HAP-1 (cell line): ENCODE measurements around the gene NKD2.
"Not testable (repeated sequence)": the region's sequence is repeated elsewhere in the genome, so short reads cannot be mapped to it uniquely, and the experiment has no call there.

Source experiments
- DNase-seq, 2 experiments: peaks; one replicate each; pipeline ENCODE4 v3.0.0-alpha.2; 2016 to 2020; ENCODE audit warnings: low spot score in 2 of 2
- H3K27me3 ChIP-seq: fragments of 250-450 bp; sonication (Bioruptor Pico); 2 replicates; pipeline ENCODE4 v1.5.1; 2020; ENCODE audit warnings: low read depth, mild to moderate bottlenecking, moderate library complexity
- H3K36me3 ChIP-seq: fragments of 250-450 bp; sonication (Bioruptor Pico); replicated peaks from 2 replicates; pipeline ENCODE4 v1.5.1; 2020; ENCODE audit warnings: mild to moderate bottlenecking
- H3K4me1 ChIP-seq: fragments of 250-450 bp; sonication (Bioruptor Pico); 2 replicates; pipeline ENCODE4 v1.5.1; 2020; ENCODE audit warnings: mild to moderate bottlenecking
- H3K4me3 ChIP-seq: fragments of 250-450 bp; sonication (Bioruptor Pico); 2 replicates; pipeline ENCODE4 v1.5.1; 2020; ENCODE audit warnings: mild to moderate bottlenecking, moderate library complexity
- H3K9me3 ChIP-seq: fragments of 250-450 bp; sonication (Bioruptor Pico); 2 replicates; pipeline ENCODE4 v1.5.1; 2020; ENCODE audit warnings: mild to moderate bottlenecking, moderate library complexity
- in situ Hi-C: fragments of 300-500 bp; cut with MboI; formaldehyde crosslinking; loops from 3 replicates; pipeline ENCODE4 v1.14.3; 2020; ENCODE audit warnings: low sequenced_read_pairs, inconsistent platforms, mixed read lengths

NKD2 gene

DNA sequence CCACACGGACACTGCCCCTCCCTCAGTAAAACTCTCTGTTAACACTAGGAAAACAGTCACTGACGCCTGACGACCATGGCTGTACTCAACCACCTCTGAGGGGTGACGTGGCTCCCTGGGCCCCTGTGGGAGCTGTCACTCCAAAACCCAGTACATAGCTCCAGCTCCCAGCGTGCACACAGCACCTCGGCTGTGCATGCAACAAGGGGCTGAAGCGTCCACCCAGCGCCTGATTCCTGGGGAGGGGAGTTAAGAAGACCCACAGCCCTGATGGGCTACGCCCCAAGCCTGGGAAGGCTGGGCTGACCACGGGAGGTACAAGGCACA lies 66.9 kb downstream of the NKD2 start:
- no peaks in the 10 kb centered on the region; the same call in none of the 2 replicates for H3K36me3 ChIP-seq
- H3K27me3 ChIP-seq = no peaks in the 10 kb centered on the region
- H3K4me1 ChIP-seq = no peaks in the 10 kb centered on the region
- in situ Hi-C loops = no loop called here
- no peak overlapping the region for H3K4me3 ChIP-seq
- no peak for DNase-seq
- no peaks in the 10 kb centered on the region for H3K9me3 ChIP-seq

DNA sequence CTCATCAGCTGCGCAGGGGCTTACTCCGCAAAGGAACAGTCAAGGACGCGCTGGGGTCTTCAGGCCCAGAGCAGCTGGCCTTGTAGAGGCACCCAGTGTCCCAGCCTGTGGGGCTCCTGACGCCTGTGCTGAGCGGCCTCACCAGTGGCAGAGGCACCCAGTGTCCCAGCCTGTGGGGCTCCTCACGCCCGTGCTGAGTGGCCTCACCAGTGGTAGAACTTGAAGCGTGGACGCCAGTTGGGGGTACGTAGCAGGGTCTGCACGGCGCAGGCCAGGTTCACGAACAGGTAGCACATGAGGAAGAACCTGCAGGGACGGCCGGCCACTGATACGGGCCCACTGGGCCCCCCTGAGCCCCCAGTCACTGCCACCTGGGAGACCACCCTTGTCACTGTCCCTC lies 67.3 kb downstream of the NKD2 start:
- in situ Hi-C loops = no loop called here
- Histone ChIP-seq H3K36me3 (no peaks in the 10 kb centered on the region; the same call in none of the 2 replicates), H3K9me3 (no peaks in the 10 kb centered on the region), H3K4me1 (no peaks in the 10 kb centered on the region), H3K4me3 (no peak overlapping the region), H3K27me3 (no peaks in the 10 kb centered on the region)
- DNase-seq = no peak

DNA sequence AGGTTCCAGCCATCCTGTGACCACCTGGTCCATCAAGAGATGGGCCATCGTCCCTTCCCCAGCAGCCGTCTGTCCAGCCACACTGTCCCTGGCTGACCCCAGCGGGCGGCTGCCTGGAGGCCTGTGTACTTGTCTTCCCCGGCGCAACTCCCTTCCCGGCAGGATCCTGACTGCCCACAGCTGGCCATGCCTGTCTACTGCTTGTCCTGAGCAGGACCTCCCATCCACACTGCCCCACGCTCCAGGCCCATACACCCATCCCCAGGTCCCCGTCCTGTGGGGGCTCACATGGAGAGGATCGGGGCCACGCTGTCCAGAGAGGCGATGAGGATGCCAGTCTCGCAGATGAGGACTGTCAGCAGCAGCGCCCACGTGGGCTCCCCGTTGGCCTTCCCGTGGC lies 67.8 kb downstream of the NKD2 start:
- H3K27me3 ChIP-seq = no peaks in the 10 kb centered on the region
- no peak for DNase-seq
- no peaks in the 10 kb centered on the region for H3K4me1 ChIP-seq
- no peaks in the 10 kb centered on the region; the same call in none of the 2 replicates for H3K36me3 ChIP-seq
- H3K9me3 ChIP-seq = no peaks in the 10 kb centered on the region
- in situ Hi-C loops = no loop called here
- H3K4me3 ChIP-seq = no peak overlapping the region

DNA sequence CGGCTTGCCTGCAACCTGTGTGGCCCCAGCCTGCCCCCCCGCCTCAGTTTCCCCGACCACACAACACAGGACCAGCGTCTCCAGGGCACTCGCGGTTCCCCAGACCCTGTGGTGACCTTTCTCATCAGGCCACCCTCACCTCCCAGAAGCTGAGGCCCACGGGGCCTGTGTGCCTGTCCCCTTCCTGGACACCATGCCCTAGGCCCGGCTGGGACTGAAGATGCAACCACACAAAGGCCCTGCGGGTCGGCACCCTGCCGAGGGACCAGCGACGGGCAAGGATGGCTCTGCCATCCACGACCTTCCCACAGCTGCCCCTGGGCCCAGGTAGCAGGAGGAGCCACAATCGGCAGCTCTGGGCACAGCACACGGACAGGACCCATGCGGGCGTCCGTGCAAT lies 68.4 kb downstream of the NKD2 start:
- DNase-seq = no peak
- Histone ChIP-seq H3K4me1 (no peaks in the 10 kb centered on the region), H3K27me3 (no peaks in the 10 kb centered on the region), H3K4me3 (no peak overlapping the region), H3K36me3 (no peaks in the 10 kb centered on the region; the same call in none of the 2 replicates), H3K9me3 (no peaks in the 10 kb centered on the region)
- in situ Hi-C loops = no loop called here

DNA sequence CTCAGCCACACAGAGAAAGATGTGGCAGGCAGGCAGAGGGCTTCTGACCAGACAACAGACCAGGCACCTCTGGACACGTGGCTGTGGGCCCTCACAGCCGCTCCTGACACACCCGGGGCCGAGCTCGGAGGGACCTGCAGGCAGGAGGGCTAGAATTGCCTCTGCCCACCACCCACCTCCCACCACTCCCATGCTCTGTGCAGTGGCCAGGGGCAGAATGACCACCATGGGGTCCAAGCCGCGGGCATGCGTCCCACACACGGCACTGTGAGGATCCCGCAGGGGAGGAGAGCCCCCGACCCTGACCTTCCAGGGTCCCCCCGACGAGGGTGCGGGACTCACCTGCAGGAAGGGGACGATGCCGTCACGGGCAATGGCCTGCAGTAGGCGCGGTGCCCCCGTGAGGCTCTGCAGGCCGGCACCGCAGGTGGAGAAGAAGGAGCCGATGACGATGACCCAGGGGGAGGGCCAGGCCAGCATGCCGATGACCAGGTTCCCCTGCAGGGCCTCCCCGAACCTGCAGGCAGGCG lies 69.0 kb downstream of the NKD2 start:
- no peaks in the 10 kb centered on the region for H3K27me3 ChIP-seq
- no peaks in the 10 kb centered on the region for H3K4me1 ChIP-seq
- no peak overlapping the region for H3K4me3 ChIP-seq
- in situ Hi-C loops = no loop called here
- DNase-seq = no peak
- H3K36me3 ChIP-seq = no peaks in the 10 kb centered on the region; the same call in none of the 2 replicates
- H3K9me3 ChIP-seq = no peaks in the 10 kb centered on the region

DNA sequence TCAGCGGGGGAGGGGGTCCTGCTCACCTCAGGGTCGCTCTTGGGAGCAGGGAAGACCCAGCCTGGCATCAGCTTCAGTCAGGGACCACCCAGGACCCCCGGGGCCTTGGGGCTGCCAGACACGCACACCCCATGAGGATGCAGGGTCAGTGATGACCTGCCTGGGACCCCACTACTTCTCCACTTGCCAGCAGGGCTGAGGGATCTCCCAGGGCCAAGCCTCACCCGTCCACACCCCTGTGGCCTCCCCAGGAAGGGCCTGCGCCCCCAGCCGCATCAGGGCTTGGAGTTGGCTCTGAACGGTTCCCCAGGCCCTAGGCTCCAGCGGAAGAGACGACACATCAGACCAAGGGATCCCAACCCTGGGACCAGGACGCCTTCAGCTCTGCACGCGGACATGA lies 69.6 kb downstream of the NKD2 start:
- in situ Hi-C loops = no loop called here
- H3K4me1 ChIP-seq = no peaks in the 10 kb centered on the region
- H3K27me3 ChIP-seq = no peaks in the 10 kb centered on the region
- DNase-seq = no peak
- no peaks in the 10 kb centered on the region; the same call in none of the 2 replicates for H3K36me3 ChIP-seq
- no peaks in the 10 kb centered on the region for H3K9me3 ChIP-seq
- no peak overlapping the region for H3K4me3 ChIP-seq

DNA sequence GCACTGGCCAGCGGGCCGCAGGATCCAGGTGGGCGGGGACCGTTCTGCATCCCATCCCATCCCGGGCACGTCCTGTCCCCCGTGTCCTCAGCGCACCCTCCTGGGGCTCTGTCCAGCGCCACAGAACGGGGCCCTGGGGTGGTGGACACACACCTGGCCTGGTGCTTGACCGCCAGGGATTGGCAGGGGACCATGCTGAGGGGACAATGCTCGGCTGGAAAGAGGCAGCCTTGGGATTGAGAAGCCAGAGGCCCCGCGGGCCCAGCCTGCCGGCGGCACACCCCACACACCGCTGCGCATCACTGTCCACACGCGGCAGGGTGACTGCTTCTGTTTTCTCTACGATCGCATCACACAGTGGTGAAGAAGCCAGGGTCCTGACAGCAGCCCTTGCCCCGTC lies 70.2 kb downstream of the NKD2 start:
- no peak for DNase-seq
- Histone ChIP-seq H3K4me1 (no peaks in the 10 kb centered on the region), H3K9me3 (no peaks in the 10 kb centered on the region), H3K4me3 (no peak overlapping the region), H3K36me3 (no peaks in the 10 kb centered on the region; the same call in none of the 2 replicates), H3K27me3 (no peaks in the 10 kb centered on the region)
- in situ Hi-C loops = no loop called here

DNA sequence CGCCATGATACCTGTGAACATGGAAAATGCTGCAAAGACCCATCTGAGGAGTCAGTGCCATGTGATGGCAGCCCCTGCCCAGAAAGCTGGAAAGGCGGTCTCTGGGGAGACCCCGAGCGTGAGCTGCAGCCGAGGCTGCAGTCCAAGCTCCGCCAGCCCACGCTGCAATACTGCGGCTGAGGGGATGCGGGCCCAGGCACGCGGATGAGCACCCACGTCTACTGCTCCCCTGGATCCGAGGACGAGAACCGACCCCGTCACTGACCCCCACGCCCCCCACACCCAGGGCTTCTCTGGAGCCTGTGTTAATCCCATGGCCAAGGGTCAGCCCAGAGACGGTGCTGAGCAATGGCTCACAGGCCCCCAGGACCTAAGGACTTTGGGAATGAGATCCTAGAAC lies 70.9 kb downstream of the NKD2 start:
- Histone ChIP-seq H3K27me3 (no peaks in the 10 kb centered on the region), H3K4me1 (no peaks in the 10 kb centered on the region), H3K9me3 (no peaks in the 10 kb centered on the region), H3K4me3 (no peak overlapping the region), H3K36me3 (no peaks in the 10 kb centered on the region; the same call in 1 of the 2 replicates)
- in situ Hi-C loops = no loop called here
- no peak for DNase-seq

DNA sequence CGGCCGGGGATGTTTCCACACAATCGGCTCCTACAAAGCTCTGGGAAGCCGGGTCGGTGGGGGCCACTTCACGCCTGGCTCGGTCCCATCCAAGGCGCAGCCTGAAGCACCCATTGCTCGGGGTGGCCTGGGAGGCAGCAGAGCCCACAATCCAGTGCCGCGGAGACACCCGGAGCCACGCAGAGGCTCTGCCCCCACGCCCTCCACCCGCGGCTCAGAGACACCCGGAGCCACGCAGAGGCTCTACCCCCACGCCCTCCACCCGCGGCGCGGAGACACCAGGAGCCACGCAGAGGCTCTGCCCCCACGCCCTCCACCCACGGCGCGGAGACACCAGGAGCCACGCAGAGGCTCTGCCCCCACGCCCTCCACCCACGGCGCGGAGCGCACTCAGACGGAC lies 71.4 kb downstream of the NKD2 start:
- Histone ChIP-seq H3K4me1 (no peaks in the 10 kb centered on the region), H3K4me3 (no peak overlapping the region), H3K36me3 (no peaks in the 10 kb centered on the region; the same call in 1 of the 2 replicates), H3K27me3 (no peaks in the 10 kb centered on the region), H3K9me3 (no peaks in the 10 kb centered on the region)
- in situ Hi-C loops = no loop called here
- no peak for DNase-seq

DNA sequence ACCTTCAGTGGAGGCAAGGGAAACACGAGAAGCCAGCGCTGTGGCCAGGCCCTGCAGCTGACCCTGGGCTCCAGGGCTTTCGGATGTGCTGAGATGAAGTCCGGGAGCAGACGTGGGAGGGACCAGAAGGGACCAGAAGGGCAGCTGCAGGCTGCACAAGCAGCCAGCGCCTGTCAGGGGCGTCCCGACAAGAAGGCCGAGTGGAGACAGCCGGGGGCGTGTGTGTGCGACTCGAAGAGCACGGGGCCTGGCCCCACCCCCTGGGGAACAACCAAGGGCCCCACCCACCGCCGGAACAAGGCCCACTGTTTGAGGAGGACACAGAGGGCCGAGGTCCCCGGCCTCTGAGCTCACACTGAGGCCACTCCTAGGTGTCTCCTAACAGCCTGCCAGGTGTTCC lies 71.8 kb downstream of the NKD2 start:
- no peaks in the 10 kb centered on the region for H3K9me3 ChIP-seq
- no peak overlapping the region for H3K4me3 ChIP-seq
- H3K4me1 ChIP-seq = no peaks in the 10 kb centered on the region
- no peaks in the 10 kb centered on the region; the same call in 1 of the 2 replicates for H3K36me3 ChIP-seq
- DNase-seq = no peak
- in situ Hi-C loops = no loop called here
- H3K27me3 ChIP-seq = no peaks in the 10 kb centered on the region

DNA sequence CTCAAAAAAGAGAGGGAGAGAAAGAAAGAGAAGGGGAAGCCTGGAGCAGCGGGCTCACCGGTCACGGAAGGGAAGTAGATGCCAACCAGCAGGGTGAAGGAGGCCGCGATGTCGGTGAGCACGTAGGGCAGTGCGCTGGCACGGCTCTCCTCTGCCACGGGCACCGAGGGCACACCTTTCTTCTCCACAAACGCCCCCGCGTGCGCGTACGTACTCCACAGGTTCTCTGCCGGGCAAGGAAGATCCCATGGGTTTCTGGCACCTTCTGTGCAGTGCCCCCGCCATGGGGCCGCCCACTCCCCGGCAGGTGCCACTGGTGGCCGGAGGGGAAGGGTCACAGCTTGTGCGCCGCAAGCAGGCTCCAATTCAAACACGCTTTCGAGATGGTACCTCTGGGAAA lies 72.9 kb downstream of the NKD2 start:
- no peak for DNase-seq
- Histone ChIP-seq H3K9me3 (no peaks in the 10 kb centered on the region), H3K27me3 (no peaks in the 10 kb centered on the region), H3K4me3 (no peak overlapping the region), H3K4me1 (no peaks in the 10 kb centered on the region), H3K36me3 (no peaks in the 10 kb centered on the region; the same call in 1 of the 2 replicates)
- in situ Hi-C loops = no loop called here

DNA sequence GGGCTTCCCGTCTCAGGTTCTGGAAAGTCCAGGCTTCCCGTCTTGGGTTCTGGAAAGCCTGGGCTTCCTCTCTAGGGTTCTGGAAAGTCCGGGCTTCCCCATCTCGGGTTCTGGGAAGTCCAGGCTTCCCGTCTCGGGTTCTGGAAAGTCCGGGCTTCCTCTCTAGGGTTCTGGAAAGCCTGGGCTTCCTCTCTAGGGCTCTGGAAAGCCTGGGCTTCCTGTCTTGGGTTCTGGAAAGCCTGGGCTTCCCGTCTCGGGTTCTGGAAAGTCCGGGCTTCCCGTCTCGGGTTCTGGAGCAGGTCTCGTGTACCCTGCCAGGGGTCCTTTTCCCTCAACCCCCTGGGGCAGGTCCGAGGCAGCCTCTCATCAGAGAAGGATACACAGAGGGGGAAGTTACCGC lies 74.4 kb downstream of the NKD2 start:
- H3K9me3 ChIP-seq, H3K27me3 ChIP-seq, H3K4me3 ChIP-seq, H3K4me1 ChIP-seq, in situ Hi-C loops, H3K36me3 ChIP-seq, DNase-seq: not testable (repeated sequence)

DNA sequence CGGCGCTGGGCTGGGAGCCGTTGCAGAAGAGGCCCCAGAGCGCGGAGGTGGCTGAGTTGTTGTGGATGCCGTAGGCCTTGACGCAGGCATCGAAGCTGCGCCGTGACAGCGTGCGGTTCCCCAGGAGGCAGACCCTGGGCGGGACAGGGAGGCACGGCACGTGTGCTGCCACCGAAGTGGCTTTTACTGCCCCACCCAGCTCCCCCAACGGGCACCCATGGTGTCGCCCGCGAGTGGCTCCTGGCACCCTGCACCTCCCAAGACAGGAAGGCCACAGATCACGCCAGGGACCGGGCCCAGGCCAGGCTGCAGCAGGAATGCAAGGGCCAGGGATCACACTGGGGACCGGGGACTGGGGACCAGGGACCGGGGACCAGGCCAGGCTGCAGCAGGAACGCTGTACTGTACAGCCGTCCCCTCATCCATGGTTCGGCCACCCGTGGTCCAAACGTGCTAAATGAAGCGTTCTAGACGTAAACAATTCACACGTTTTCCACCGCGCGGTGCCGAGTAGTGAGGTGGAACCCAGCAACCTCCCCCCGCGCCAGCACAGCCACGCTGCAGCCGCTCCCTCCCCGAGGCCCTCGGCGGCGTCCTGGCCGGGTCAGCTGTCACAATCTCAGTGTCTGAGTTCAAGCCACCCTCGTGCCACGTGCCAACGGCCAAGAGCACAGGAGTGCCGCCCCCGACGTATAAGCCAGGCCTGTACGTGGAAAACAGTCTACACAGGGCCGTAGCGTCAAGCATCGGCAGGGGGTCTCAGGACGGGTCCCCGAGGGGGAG lies 75.4 kb downstream of the NKD2 start:
- H3K36me3 ChIP-seq = no peaks in the 10 kb centered on the region; the same call in 1 of the 2 replicates
- no peaks in the 10 kb centered on the region for H3K4me1 ChIP-seq
- no peak for DNase-seq
- no peaks in the 10 kb centered on the region for H3K9me3 ChIP-seq
- in situ Hi-C loops = no loop called here
- no peaks in the 10 kb centered on the region for H3K27me3 ChIP-seq
- H3K4me3 ChIP-seq = no peak overlapping the region

DNA sequence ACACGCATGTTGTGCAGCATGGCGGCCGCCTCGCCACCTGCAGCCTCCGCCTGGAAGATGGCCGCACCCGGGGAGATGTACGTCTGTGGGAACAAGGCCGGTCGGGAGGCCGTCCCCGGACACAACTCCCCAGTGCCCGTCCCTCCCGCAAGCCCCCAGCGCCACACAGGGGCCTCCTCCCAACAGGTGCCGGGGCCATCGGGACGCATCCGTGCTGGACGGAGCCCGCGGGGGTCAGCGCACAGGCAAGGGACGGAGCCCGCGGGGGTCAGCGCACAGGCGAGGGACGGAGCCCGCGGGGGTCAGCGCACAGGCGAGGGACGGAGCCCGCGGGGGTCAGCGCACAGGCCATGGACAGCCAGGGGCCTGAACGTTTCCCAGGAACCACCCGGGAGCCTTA lies 76.8 kb downstream of the NKD2 start:
- in situ Hi-C loops = no loop called here
- no peaks in the 10 kb centered on the region for H3K36me3 ChIP-seq
- DNase-seq = no peak
- H3K4me3 ChIP-seq = no peak overlapping the region
- no peaks in the 10 kb centered on the region for H3K4me1 ChIP-seq
- no peaks in the 10 kb centered on the region for H3K27me3 ChIP-seq
- H3K9me3 ChIP-seq = no peaks in the 10 kb centered on the region
